Measurements from ENCODE around the gene APBA2. TPM values are rescaled to one million over a fixed set of nuclear protein-coding genes. Genes with fewer than 3 reads are reported as not detected.

The APBA2 gene
- total RNA-seq, 1 donor from 2014 or later = 4.2 TPM

GRCh38 chr15:28876131-28876844 lies 9.5 kb upstream of the APBA2 start:
- Histone ChIP-seq H3K27ac (ENCODE audit: low read depth, low read length) (no peak overlapping the region), H3K9me3 (ENCODE audit: control insufficient read depth in 3 of 3, low read length in 3 of 3) (peaks cover 0 to 4% (median 0%) of the 10 kb centered on the region in 3 donors), H3K4me1 (ENCODE audit: control insufficient read depth in 3 of 3, insufficient read depth in 3 of 3, low read length in 3 of 3) (no peaks in the 10 kb centered on the region), H3K4me3 (ENCODE audit: low read length in 3 of 3) (no peak overlapping the region), H3K27me3 (ENCODE audit: control insufficient read depth in 3 of 3, insufficient read depth in 3 of 3, low read length in 3 of 3) (peaks cover 0 to 7% (median 5%) of the 10 kb centered on the region in 3 donors), H3K36me3 (ENCODE audit: control insufficient read depth in 3 of 3, insufficient read depth in 3 of 3, low read length in 3 of 3) (no peaks in the 10 kb centered on the region), H3K9ac (ENCODE audit: low read depth in 1 of 3, low read length in 3 of 3) (no peak overlapping the region)

DNA sequence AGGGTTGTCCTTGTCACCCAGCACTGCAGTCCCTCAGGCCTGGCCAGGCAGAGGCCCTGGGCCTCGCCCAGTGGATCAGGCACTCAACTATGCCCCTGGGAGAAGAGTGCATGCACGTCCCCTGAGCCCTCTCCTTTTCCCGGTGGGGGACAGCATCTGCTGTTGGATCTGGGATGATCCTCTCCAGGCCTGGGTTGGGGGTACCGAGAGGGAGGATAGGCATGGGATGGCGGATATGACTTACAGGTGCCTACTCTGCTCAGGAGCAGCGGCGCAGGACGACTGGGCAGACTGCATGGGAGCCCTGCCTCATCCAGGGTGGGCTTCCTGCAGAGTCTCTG lies 9.0 kb upstream of the APBA2 start:
- Histone ChIP-seq H3K27me3 (ENCODE audit: control insufficient read depth in 3 of 3, insufficient read depth in 3 of 3, low read length in 3 of 3) (peaks cover 0 to 7% (median 5%) of the 10 kb centered on the region in 3 donors), H3K9ac (ENCODE audit: low read depth in 1 of 3, low read length in 3 of 3) (no peak overlapping the region), H3K4me1 (ENCODE audit: control insufficient read depth in 3 of 3, insufficient read depth in 3 of 3, low read length in 3 of 3) (no peaks in the 10 kb centered on the region), H3K4me3 (ENCODE audit: low read length in 3 of 3) (no peak overlapping the region), H3K27ac (ENCODE audit: low read depth, low read length) (no peak overlapping the region), H3K9me3 (ENCODE audit: control insufficient read depth in 3 of 3, low read length in 3 of 3) (peaks cover 0 to 4% (median 0%) of the 10 kb centered on the region in 3 donors), H3K36me3 (ENCODE audit: control insufficient read depth in 3 of 3, insufficient read depth in 3 of 3, low read length in 3 of 3) (no peaks in the 10 kb centered on the region)

GRCh38 chr15:28878209-28878608 lies 7.6 kb upstream of the APBA2 start:
- Histone ChIP-seq H3K9ac (ENCODE audit: low read depth in 1 of 3, low read length in 3 of 3) (no peak overlapping the region), H3K4me3 (ENCODE audit: low read length in 3 of 3) (no peak overlapping the region), H3K4me1 (ENCODE audit: control insufficient read depth in 3 of 3, insufficient read depth in 3 of 3, low read length in 3 of 3) (no peaks in the 10 kb centered on the region), H3K9me3 (ENCODE audit: control insufficient read depth in 3 of 3, low read length in 3 of 3) (no peaks in the 10 kb centered on the region), H3K36me3 (ENCODE audit: control insufficient read depth in 3 of 3, insufficient read depth in 3 of 3, low read length in 3 of 3) (no peaks in the 10 kb centered on the region), H3K27ac (ENCODE audit: low read depth, low read length) (no peak overlapping the region), H3K27me3 (ENCODE audit: control insufficient read depth in 3 of 3, insufficient read depth in 3 of 3, low read length in 3 of 3) (peaks cover 0 to 5% (median 4%) of the 10 kb centered on the region in 3 donors)

DNA sequence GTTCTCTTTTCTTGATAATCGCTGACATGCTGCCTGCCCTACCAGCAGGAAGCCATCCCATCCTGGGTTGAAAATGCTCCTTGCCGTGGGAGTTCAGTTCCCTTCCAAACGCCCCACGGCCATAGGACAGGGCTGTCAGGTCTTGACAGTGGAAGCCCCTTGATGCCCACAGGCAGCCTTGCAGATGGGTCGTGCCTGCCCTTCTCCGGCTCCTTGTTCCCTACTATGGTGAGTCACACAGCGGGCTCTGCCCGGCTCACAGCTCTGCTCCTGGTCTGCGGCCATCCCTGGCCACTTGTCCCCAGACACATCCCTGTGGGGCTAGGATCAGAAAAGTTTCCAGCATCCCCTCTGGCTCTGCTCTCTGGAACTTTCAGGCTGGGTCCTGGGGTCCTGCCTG lies 6.2 kb upstream of the APBA2 start:
- H3K4me1 ChIP-seq (ENCODE audit: control insufficient read depth in 3 of 3, insufficient read depth in 3 of 3, low read length in 3 of 3) = no peaks in the 10 kb centered on the region
- no peak overlapping the region for H3K4me3 ChIP-seq (ENCODE audit: low read length in 3 of 3)
- no peak overlapping the region for H3K27ac ChIP-seq (ENCODE audit: low read depth, low read length)
- no peaks in the 10 kb centered on the region for H3K9me3 ChIP-seq (ENCODE audit: control insufficient read depth in 3 of 3, low read length in 3 of 3)
- no peak overlapping the region for H3K9ac ChIP-seq (ENCODE audit: low read depth in 1 of 3, low read length in 3 of 3)
- H3K27me3 ChIP-seq (ENCODE audit: control insufficient read depth in 3 of 3, insufficient read depth in 3 of 3, low read length in 3 of 3) = peaks cover 5 to 6% (median 5%) of the 10 kb centered on the region in 3 donors
- no peaks in the 10 kb centered on the region for H3K36me3 ChIP-seq (ENCODE audit: control insufficient read depth in 3 of 3, insufficient read depth in 3 of 3, low read length in 3 of 3)

DNA sequence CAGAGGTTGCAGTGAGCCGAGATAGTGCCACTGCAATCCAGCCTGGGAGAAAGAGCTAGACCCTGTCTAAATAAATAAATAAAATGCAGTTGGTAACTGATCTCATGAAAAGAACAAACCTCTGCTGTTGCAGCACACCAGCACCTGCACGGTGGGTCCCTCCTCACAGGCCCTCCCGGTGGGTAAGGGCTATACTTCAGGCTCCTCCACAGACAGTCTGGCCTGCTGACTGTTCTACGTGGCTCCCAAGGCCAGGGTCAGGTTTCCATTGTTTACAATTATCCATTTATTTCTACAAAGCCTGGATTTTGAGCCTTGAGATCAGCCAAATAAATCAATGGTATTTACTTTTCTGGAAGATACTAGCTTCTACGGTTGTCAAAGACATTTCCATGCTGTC lies 5.1 kb upstream of the APBA2 start:
- H3K27me3 ChIP-seq (ENCODE audit: control insufficient read depth in 3 of 3, insufficient read depth in 3 of 3, low read length in 3 of 3) = peaks cover 13 to 17% (median 14%) of the 10 kb centered on the region in 3 donors
- no peaks in the 10 kb centered on the region for H3K9me3 ChIP-seq (ENCODE audit: control insufficient read depth in 3 of 3, low read length in 3 of 3)
- no peak overlapping the region for H3K9ac ChIP-seq (ENCODE audit: low read depth in 1 of 3, low read length in 3 of 3)
- no peaks in the 10 kb centered on the region for H3K4me1 ChIP-seq (ENCODE audit: control insufficient read depth in 3 of 3, insufficient read depth in 3 of 3, low read length in 3 of 3)
- no peaks in the 10 kb centered on the region for H3K36me3 ChIP-seq (ENCODE audit: control insufficient read depth in 3 of 3, insufficient read depth in 3 of 3, low read length in 3 of 3)
- H3K27ac ChIP-seq (ENCODE audit: low read depth, low read length) = no peak overlapping the region
- H3K4me3 ChIP-seq (ENCODE audit: low read length in 3 of 3) = no peak overlapping the region

GRCh38 chr15:28881170-28881569 lies 4.6 kb upstream of the APBA2 start:
- H3K9me3 ChIP-seq (ENCODE audit: control insufficient read depth in 3 of 3, low read length in 3 of 3) = no peaks in the 10 kb centered on the region
- H3K9ac ChIP-seq (ENCODE audit: low read depth in 1 of 3, low read length in 3 of 3) = no peak overlapping the region
- no peaks in the 10 kb centered on the region for H3K4me1 ChIP-seq (ENCODE audit: control insufficient read depth in 3 of 3, insufficient read depth in 3 of 3, low read length in 3 of 3)
- no peaks in the 10 kb centered on the region for H3K36me3 ChIP-seq (ENCODE audit: control insufficient read depth in 3 of 3, insufficient read depth in 3 of 3, low read length in 3 of 3)
- peaks cover 13 to 18% (median 14%) of the 10 kb centered on the region in 3 donors for H3K27me3 ChIP-seq (ENCODE audit: control insufficient read depth in 3 of 3, insufficient read depth in 3 of 3, low read length in 3 of 3)
- H3K27ac ChIP-seq (ENCODE audit: low read depth, low read length) = no peak overlapping the region
- H3K4me3 ChIP-seq (ENCODE audit: low read length in 3 of 3) = no peak overlapping the region

DNA sequence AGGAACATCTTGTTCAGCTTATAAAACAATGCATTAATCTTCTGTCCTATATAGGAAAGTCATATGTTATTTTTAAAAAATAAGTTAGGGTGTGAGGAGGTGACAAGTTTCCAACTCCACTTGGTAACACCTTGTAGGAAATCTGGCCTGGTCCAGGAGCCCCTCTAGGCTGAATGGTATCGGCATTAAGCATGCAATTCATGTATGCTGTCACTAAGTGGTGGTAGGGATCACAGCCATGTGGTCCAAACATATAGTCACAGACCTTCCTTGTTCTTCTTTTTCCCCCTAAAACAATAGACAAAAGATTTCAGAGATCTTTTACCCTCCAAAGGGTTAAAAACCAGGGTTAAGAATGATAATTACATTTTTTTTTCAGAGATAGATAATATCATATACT lies 4.2 kb upstream of the APBA2 start:
- H3K36me3 ChIP-seq (ENCODE audit: control insufficient read depth in 3 of 3, insufficient read depth in 3 of 3, low read length in 3 of 3) = no peaks in the 10 kb centered on the region
- H3K9me3 ChIP-seq (ENCODE audit: control insufficient read depth in 3 of 3, low read length in 3 of 3) = no peaks in the 10 kb centered on the region
- peaks cover 14 to 19% (median 14%) of the 10 kb centered on the region in 3 donors for H3K27me3 ChIP-seq (ENCODE audit: control insufficient read depth in 3 of 3, insufficient read depth in 3 of 3, low read length in 3 of 3)
- H3K4me1 ChIP-seq (ENCODE audit: control insufficient read depth in 3 of 3, insufficient read depth in 3 of 3, low read length in 3 of 3) = no peaks in the 10 kb centered on the region
- H3K27ac ChIP-seq (ENCODE audit: low read depth, low read length) = no peak overlapping the region
- H3K4me3 ChIP-seq (ENCODE audit: low read length in 3 of 3) = no peak overlapping the region
- H3K9ac ChIP-seq (ENCODE audit: low read depth in 1 of 3, low read length in 3 of 3) = no peak overlapping the region

DNA sequence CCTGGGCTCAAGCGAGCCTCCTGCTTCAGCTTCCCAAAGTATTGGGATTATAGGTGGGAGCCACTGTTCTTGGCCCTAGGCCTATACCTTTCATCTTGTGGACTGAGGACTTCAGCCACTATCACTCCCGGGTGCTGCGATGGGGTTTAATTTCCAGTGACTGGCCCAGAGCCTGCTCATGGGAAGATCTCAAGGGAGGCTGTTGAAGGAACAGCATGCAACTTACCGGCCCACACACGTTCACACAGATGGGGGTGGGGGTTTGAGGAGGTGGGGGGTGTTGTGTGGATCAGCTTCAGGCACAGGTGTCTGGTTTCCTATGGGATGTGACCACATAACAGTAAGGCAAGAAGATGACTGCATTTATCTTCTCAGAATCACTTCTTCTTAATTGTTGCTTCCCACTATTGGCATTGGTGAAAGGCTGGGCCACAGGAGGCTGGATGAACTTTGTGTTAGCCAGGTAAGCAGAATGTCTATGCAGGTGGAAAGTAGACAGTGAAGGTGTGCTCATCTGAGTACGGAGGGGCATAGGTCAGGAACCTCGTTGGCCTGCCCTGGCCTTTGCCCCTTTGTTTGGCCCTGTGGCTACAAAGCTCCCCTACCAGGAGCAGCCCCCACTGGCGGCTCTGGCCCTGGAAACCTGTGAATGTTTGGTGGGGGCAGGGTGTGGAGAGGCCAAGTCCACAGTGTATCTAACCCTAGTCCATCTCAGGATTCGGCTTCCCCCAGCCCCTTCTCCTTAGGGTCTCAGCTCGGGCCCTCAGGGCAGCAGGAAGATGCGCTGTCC lies 1.4 kb upstream of the APBA2 start:
- H3K9me3 ChIP-seq (ENCODE audit: control insufficient read depth in 3 of 3, low read length in 3 of 3) = no peaks in the 10 kb centered on the region
- H3K27me3 ChIP-seq (ENCODE audit: control insufficient read depth in 3 of 3, insufficient read depth in 3 of 3, low read length in 3 of 3) = peaks cover 15 to 41% (median 24%) of the 10 kb centered on the region in 3 donors
- H3K36me3 ChIP-seq (ENCODE audit: control insufficient read depth in 3 of 3, insufficient read depth in 3 of 3, low read length in 3 of 3) = no peaks in the 10 kb centered on the region
- no peak overlapping the region for H3K4me3 ChIP-seq (ENCODE audit: low read length in 3 of 3)
- H3K9ac ChIP-seq (ENCODE audit: low read depth in 1 of 3, low read length in 3 of 3) = no peak overlapping the region
- no peak overlapping the region for H3K27ac ChIP-seq (ENCODE audit: low read depth, low read length)
- no peaks in the 10 kb centered on the region for H3K4me1 ChIP-seq (ENCODE audit: control insufficient read depth in 3 of 3, insufficient read depth in 3 of 3, low read length in 3 of 3)

DNA sequence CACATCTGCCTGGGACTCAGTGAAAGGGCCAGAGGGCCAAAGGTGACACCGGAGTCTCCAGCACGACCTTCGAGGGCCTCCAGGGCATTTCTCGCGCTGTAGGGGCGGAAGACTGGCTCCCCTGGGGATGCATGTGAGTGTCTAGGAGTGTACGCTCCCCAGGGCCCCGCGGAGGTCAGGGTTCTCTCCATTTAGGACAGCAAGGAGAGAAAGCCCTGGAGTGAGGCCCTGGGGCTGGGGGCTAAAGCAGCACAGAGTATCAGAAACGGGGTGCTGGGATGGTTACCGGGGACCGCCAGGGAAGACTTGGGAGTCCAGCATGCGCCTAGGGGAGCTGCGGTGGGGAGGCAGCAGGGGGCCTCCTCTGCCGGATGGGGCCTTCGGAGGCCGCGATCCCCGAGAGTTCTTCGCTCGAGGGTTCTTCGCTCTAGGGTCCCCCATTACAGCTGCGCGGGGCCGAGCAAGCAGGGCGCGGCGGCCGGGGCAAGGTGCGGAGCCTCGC lies 595 bp upstream of the APBA2 start:
- H3K27me3 ChIP-seq (ENCODE audit: control insufficient read depth in 3 of 3, insufficient read depth in 3 of 3, low read length in 3 of 3) = peaks cover 15 to 43% (median 24%) of the 10 kb centered on the region in 3 donors
- no peaks in the 10 kb centered on the region for H3K36me3 ChIP-seq (ENCODE audit: control insufficient read depth in 3 of 3, insufficient read depth in 3 of 3, low read length in 3 of 3)
- H3K4me3 ChIP-seq (ENCODE audit: low read length in 3 of 3) = no peak overlapping the region
- H3K9ac ChIP-seq (ENCODE audit: low read depth in 1 of 3, low read length in 3 of 3) = no peak overlapping the region
- H3K9me3 ChIP-seq (ENCODE audit: control insufficient read depth in 3 of 3, low read length in 3 of 3) = no peaks in the 10 kb centered on the region
- H3K27ac ChIP-seq (ENCODE audit: low read depth, low read length) = no peak overlapping the region
- no peaks in the 10 kb centered on the region for H3K4me1 ChIP-seq (ENCODE audit: control insufficient read depth in 3 of 3, insufficient read depth in 3 of 3, low read length in 3 of 3)
